TTC549 (cell line): ENCODE data around the gene LILRB2.
A peak's percentile ranks its signal among the peaks of the same experiment; 100 is the strongest.
"Not testable (repeated sequence)": the region's sequence is repeated elsewhere in the genome, so short reads cannot be mapped to it uniquely, and the experiment has no call there.

Experiments
- FAIRE-seq: peaks from 2 replicates; lab custom pipeline; 2012; peaks lifted over from hg19 to GRCh38; lab: Jason Lieb, UNC

LILRB2 gene

GRCh38 chr19:54281007-54281728 lies at the start of gene LILRB2:
Gene LILRB2 (minus strand): TSS chr19:54281110. CDS start chr19:54280496, 614 bp downstream.
- FAIRE-seq: no peak

GRCh38 chr19:54329476-54330165 lies 48.7 kb upstream of the LILRB2 start:
- no peak for FAIRE-seq

GRCh38 chr19:54328781-54329180 lies 47.9 kb upstream of the LILRB2 start:
- FAIRE-seq: not testable (repeated sequence)

GRCh38 chr19:54325631-54326030 lies 44.7 kb upstream of the LILRB2 start:
- no peak for FAIRE-seq

- FAIRE-seq: peak; percentile 32
Observed at GRCh38 chr19:54325194-54325621, 44.3 kb upstream of the LILRB2 start.

- FAIRE-seq: no peak
Observed at GRCh38 chr19:54324071-54324470, 43.2 kb upstream of the LILRB2 start.

GRCh38 chr19:54322934-54323333 lies 42.0 kb upstream of the LILRB2 start:
- peak; percentile 13 for FAIRE-seq

- FAIRE-seq: not testable (repeated sequence)
Observed at GRCh38 chr19:54322295-54322694, 41.4 kb upstream of the LILRB2 start.

GRCh38 chr19:54319892-54320670 lies 39.2 kb upstream of the LILRB2 start:
- no peak for FAIRE-seq

GRCh38 chr19:54319049-54319448 lies 38.1 kb upstream of the LILRB2 start:
- no peak for FAIRE-seq

GRCh38 chr19:54317965-54318240 lies 37.0 kb upstream of the LILRB2 start:
- FAIRE-seq: no peak

GRCh38 chr19:54317108-54317964 lies 36.4 kb upstream of the LILRB2 start:
- FAIRE-seq: no peak

- FAIRE-seq: no peak
Observed at GRCh38 chr19:54316746-54317107, 35.8 kb upstream of the LILRB2 start.

- no peak for FAIRE-seq
Observed at GRCh38 chr19:54315956-54316355, 35.0 kb upstream of the LILRB2 start.

GRCh38 chr19:54312436-54313377 lies 31.8 kb upstream of the LILRB2 start, which contains the start of gene LILRA5:
Gene LILRA5 (minus strand): TSS chr19:54313166. CDS start chr19:54313019, 147 bp downstream.
- no peak for FAIRE-seq

GRCh38 chr19:54312011-54312410 lies 31.1 kb upstream of the LILRB2 start:
- no peak for FAIRE-seq

GRCh38 chr19:54311486-54311885 lies 30.6 kb upstream of the LILRB2 start:
- no peak for FAIRE-seq

- FAIRE-seq: no peak
Observed at GRCh38 chr19:54310543-54310942, 29.6 kb upstream of the LILRB2 start.

GRCh38 chr19:54309811-54310210 lies 28.9 kb upstream of the LILRB2 start:
- FAIRE-seq: no peak

- FAIRE-seq: no peak
Observed at GRCh38 chr19:54307389-54308020, 26.6 kb upstream of the LILRB2 start.

GRCh38 chr19:54305141-54305540 lies 24.2 kb upstream of the LILRB2 start:
- no peak for FAIRE-seq
